CD4-positive, alpha-beta T cell treated with Interleukin-17A for 1 hour (primary cell): ENCODE measurements around the gene CNTNAP5.

Experiments
- DNase-seq: peaks from one replicate; pipeline ENCODE4 v3.0.0-alpha.2; 2020

CNTNAP5 gene

GRCh38 chr2:124713969-124714368 lies 688.9 kb downstream of the CNTNAP5 start:
- no peak for DNase-seq

GRCh38 chr2:124725187-124725586 lies 700.1 kb downstream of the CNTNAP5 start:
- no peak for DNase-seq

GRCh38 chr2:124740636-124741035 lies 715.5 kb downstream of the CNTNAP5 start:
- DNase-seq = no peak

GRCh38 chr2:124753842-124754241 lies 728.8 kb downstream of the CNTNAP5 start:
- DNase-seq = no peak

- DNase-seq = no peak
Measured at GRCh38 chr2:124755386-124755785, 730.3 kb downstream of the CNTNAP5 start.

GRCh38 chr2:124756048-124756447 lies 731.0 kb downstream of the CNTNAP5 start:
- DNase-seq = no peak

- DNase-seq = no peak
Measured at GRCh38 chr2:124762388-124762787, 737.3 kb downstream of the CNTNAP5 start.

- DNase-seq = no peak
Measured at GRCh38 chr2:124763611-124764010, 738.5 kb downstream of the CNTNAP5 start.

- DNase-seq = no peak
Measured at GRCh38 chr2:124774781-124775180, 749.7 kb downstream of the CNTNAP5 start.

GRCh38 chr2:124776332-124776731 lies 751.2 kb downstream of the CNTNAP5 start:
- no peak for DNase-seq

GRCh38 chr2:124778076-124778475 lies 753.0 kb downstream of the CNTNAP5 start:
- no peak for DNase-seq

GRCh38 chr2:124796647-124797046 lies 771.6 kb downstream of the CNTNAP5 start:
- DNase-seq = no peak

GRCh38 chr2:124797049-124797448 lies 772.0 kb downstream of the CNTNAP5 start:
- no peak for DNase-seq

- no peak for DNase-seq
Measured at GRCh38 chr2:124798551-124798950, 773.5 kb downstream of the CNTNAP5 start.

- no peak for DNase-seq
Measured at GRCh38 chr2:124804014-124804940, 779.2 kb downstream of the CNTNAP5 start.

GRCh38 chr2:124805060-124805459 lies 780.0 kb downstream of the CNTNAP5 start:
- DNase-seq = no peak

GRCh38 chr2:124810132-124810531 lies 785.0 kb downstream of the CNTNAP5 start:
- DNase-seq = no peak

- DNase-seq = no peak
Measured at GRCh38 chr2:124814968-124815745, 790.1 kb downstream of the CNTNAP5 start.

GRCh38 chr2:124816007-124816406 lies 790.9 kb downstream of the CNTNAP5 start:
- no peak for DNase-seq

- DNase-seq = no peak
Measured at GRCh38 chr2:124822516-124822915, 797.4 kb downstream of the CNTNAP5 start.

GRCh38 chr2:124824441-124824840 lies 799.4 kb downstream of the CNTNAP5 start:
- DNase-seq = no peak

- DNase-seq = no peak
Measured at GRCh38 chr2:124832521-124832920, 807.4 kb downstream of the CNTNAP5 start.

GRCh38 chr2:124834331-124834730 lies 809.2 kb downstream of the CNTNAP5 start:
- no peak for DNase-seq

- DNase-seq = no peak
Measured at GRCh38 chr2:124835331-124835730, 810.2 kb downstream of the CNTNAP5 start.
